Gastrocnemius medialis (tissue), 4 donors: Measurements from ENCODE around the gene ADARB1.

Experiments
- POLR2A ChIP-seq, 2 donors: fragments of 450-650 bp; IDR thresholded peaks; one replicate each; pipeline ENCODE4 v1.6.1; 2017; ENCODE audit warnings: antibody characterized with exemption in 2 of 2, mild to moderate bottlenecking in 2 of 2, moderate library complexity in 2 of 2
- TF ChIP-seq, protein P1 (sequence below), 5 experiments: fragments of 450-650 bp in 3 of 5; fragments of 200-600 bp in 2 of 5; sonication (generic) in 2 of 5; IDR thresholded peaks in 4 of 5; conservative IDR thresholded peaks in 1 of 5; 1 replicate in 4 of 5; 2 replicates in 1 of 5; pipeline ENCODE4 v1.5.1; 2016 to 2019; ENCODE audit warnings: antibody characterized with exemption in 5 of 5, mild to moderate bottlenecking in 3 of 5, moderate library complexity in 3 of 5

DNA sequence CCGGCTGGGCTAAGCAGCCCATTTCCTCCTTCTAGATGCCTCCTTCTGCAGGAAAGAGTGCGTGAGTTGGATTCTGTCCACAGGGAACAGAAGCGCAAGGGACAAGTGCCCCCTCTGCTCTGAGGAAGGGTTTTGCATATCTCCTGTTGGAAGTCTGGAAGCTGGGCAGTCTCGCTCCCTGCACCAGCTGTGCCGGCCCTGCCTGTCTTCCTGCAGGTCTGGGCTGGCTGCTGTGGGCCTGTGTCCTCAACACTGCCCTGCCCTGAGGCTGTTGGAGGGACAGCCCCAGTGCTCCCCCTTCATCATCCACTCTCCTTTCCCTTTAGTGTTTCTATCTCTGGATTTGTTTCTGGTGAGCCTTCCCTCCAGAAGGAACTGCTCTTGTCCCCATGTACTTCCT is 21.8 kb downstream of the ADARB1 start:
- no peak for TF ChIP-seq POLR2A (IDR thresholded peaks at IDR 0.05)
- TF ChIP-seq, protein P1, sequence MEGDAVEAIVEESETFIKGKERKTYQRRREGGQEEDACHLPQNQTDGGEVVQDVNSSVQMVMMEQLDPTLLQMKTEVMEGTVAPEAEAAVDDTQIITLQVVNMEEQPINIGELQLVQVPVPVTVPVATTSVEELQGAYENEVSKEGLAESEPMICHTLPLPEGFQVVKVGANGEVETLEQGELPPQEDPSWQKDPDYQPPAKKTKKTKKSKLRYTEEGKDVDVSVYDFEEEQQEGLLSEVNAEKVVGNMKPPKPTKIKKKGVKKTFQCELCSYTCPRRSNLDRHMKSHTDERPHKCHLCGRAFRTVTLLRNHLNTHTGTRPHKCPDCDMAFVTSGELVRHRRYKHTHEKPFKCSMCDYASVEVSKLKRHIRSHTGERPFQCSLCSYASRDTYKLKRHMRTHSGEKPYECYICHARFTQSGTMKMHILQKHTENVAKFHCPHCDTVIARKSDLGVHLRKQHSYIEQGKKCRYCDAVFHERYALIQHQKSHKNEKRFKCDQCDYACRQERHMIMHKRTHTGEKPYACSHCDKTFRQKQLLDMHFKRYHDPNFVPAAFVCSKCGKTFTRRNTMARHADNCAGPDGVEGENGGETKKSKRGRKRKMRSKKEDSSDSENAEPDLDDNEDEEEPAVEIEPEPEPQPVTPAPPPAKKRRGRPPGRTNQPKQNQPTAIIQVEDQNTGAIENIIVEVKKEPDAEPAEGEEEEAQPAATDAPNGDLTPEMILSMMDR (IDR thresholded peaks at IDR 0.05 in 4 of 5, conservative IDR thresholded peaks at IDR 0.05 in 1 of 5) = no peak
